HEK293 (cell line): Measurements from ENCODE around the gene ACSM3.

Experiments
- EGR2 ChIP-seq: fragments of 450-650 bp; formaldehyde crosslinking; IDR thresholded peaks from 2 replicates; pipeline ENCODE4 v1.5.1; 2016; ENCODE audit warnings: low read depth, missing biosample characterization, missing genetic modification characterization
- GFI1B ChIP-seq: fragments of 450-650 bp; formaldehyde crosslinking; IDR thresholded peaks from 2 replicates; pipeline ENCODE4 v1.5.1; 2016; ENCODE audit warnings: missing biosample characterization, missing genetic modification characterization
- GLI4 ChIP-seq: fragments of 450-650 bp; formaldehyde crosslinking; IDR thresholded peaks from 2 replicates; pipeline ENCODE4 v1.5.1; 2016; ENCODE audit warnings: missing biosample characterization, missing genetic modification characterization
- INSM2 ChIP-seq: fragments of 450-650 bp; formaldehyde crosslinking; IDR thresholded peaks from 2 replicates; pipeline ENCODE4 v1.5.1; 2016; ENCODE audit warnings: missing biosample characterization, missing genetic modification characterization
- MEIS1 ChIP-seq: sonication (generic); formaldehyde crosslinking; IDR thresholded peaks from 2 replicates; pipeline ENCODE4 v1.8.1; 2022; ENCODE audit warnings: missing genetic modification reagents, mild to moderate bottlenecking, borderline replicate concordance
- REPIN1 ChIP-seq: fragments of 450-650 bp; formaldehyde crosslinking; IDR thresholded peaks from 2 replicates; pipeline ENCODE4 v1.5.1; 2017; ENCODE audit warnings: missing biosample characterization, missing genetic modification characterization, low read depth
- ZBTB10 ChIP-seq: fragments of 450-650 bp; formaldehyde crosslinking; IDR thresholded peaks from 2 replicates; pipeline ENCODE4 v1.5.1; 2016; ENCODE audit warnings: missing biosample characterization, missing genetic modification characterization
- ZBTB20 ChIP-seq: fragments of 450-650 bp; formaldehyde crosslinking; IDR thresholded peaks from 2 replicates; pipeline ENCODE4 v1.5.1; 2016; ENCODE audit warnings: missing biosample characterization, missing genetic modification characterization
- ZBTB6 ChIP-seq: fragments of 450-650 bp; formaldehyde crosslinking; IDR thresholded peaks from 2 replicates; pipeline ENCODE4 v1.5.1; 2017; ENCODE audit warnings: missing biosample characterization, missing genetic modification characterization
- ZBTB8A ChIP-seq: fragments of 450-650 bp; formaldehyde crosslinking; IDR thresholded peaks from 2 replicates; pipeline ENCODE4 v1.5.1; 2016; ENCODE audit warnings: missing biosample characterization, missing genetic modification characterization
- ZNF112 ChIP-seq: fragments of 450-650 bp; formaldehyde crosslinking; IDR thresholded peaks from 2 replicates; pipeline ENCODE4 v1.5.0; 2017; ENCODE audit warnings: missing biosample characterization, missing genetic modification characterization
- ZNF138 ChIP-seq: fragments of 450-650 bp; formaldehyde crosslinking; IDR thresholded peaks from 2 replicates; pipeline ENCODE4 v1.5.1; 2016; ENCODE audit warnings: missing biosample characterization, missing genetic modification characterization, borderline replicate concordance
- ZNF146 ChIP-seq: fragments of 450-650 bp; formaldehyde crosslinking; IDR thresholded peaks from 2 replicates; pipeline ENCODE4 v1.5.1; 2016; ENCODE audit warnings: missing biosample characterization, missing genetic modification characterization
- ZNF155 ChIP-seq: fragments of 450-650 bp; formaldehyde crosslinking; IDR thresholded peaks from 2 replicates; pipeline ENCODE4 v1.5.1; 2016; ENCODE audit warnings: missing biosample characterization, missing genetic modification characterization
- ZNF174 ChIP-seq: fragments of 450-650 bp; formaldehyde crosslinking; IDR thresholded peaks from 2 replicates; pipeline ENCODE4 v1.5.0; 2017; ENCODE audit warnings: missing biosample characterization, mild to moderate bottlenecking, missing genetic modification characterization
- ZNF202 ChIP-seq: fragments of 450-650 bp; formaldehyde crosslinking; IDR thresholded peaks from 2 replicates; pipeline ENCODE4 v1.5.1; 2016; ENCODE audit warnings: missing biosample characterization, missing genetic modification characterization, borderline replicate concordance
- ZNF24 ChIP-seq: fragments of 450-650 bp; formaldehyde crosslinking; IDR thresholded peaks from 2 replicates; pipeline ENCODE4 v1.5.1; 2016; ENCODE audit warnings: missing biosample characterization, missing genetic modification characterization
- ZNF280D ChIP-seq: fragments of 450-650 bp; formaldehyde crosslinking; IDR thresholded peaks from 2 replicates; pipeline ENCODE4 v1.5.1; 2016; ENCODE audit warnings: missing biosample characterization, missing genetic modification characterization
- ZNF302 ChIP-seq: fragments of 450-650 bp; formaldehyde crosslinking; IDR thresholded peaks from 2 replicates; pipeline ENCODE4 v1.5.1; 2016; ENCODE audit warnings: missing biosample characterization, missing genetic modification characterization, low read depth
- ZNF341 ChIP-seq: fragments of 450-650 bp; formaldehyde crosslinking; IDR thresholded peaks from 2 replicates; pipeline ENCODE4; 2016; ENCODE audit warnings: low read depth, missing biosample characterization, missing genetic modification characterization
- ZNF350 ChIP-seq: fragments of 450-650 bp; formaldehyde crosslinking; IDR thresholded peaks from 2 replicates; pipeline ENCODE4 v1.5.0; 2017; ENCODE audit warnings: missing biosample characterization, mild to moderate bottlenecking, missing genetic modification characterization
- ZNF391 ChIP-seq: fragments of 450-650 bp; formaldehyde crosslinking; IDR thresholded peaks from 2 replicates; pipeline ENCODE4 v1.5.1; 2016; ENCODE audit warnings: low read depth, missing biosample characterization, missing genetic modification characterization, borderline replicate concordance
- ZNF404 ChIP-seq: fragments of 450-650 bp; formaldehyde crosslinking; IDR thresholded peaks from 2 replicates; pipeline ENCODE4 v1.5.1; 2017; ENCODE audit warnings: missing biosample characterization, missing genetic modification characterization
- ZNF423 ChIP-seq: fragments of 450-650 bp; formaldehyde crosslinking; IDR thresholded peaks from 2 replicates; pipeline ENCODE4 v1.5.1; 2016; ENCODE audit warnings: missing biosample characterization, missing genetic modification characterization
- ZNF501 ChIP-seq: fragments of 450-650 bp; formaldehyde crosslinking; IDR thresholded peaks from 2 replicates; pipeline ENCODE4 v1.5.1; 2016; ENCODE audit warnings: missing biosample characterization, missing genetic modification characterization
- ZNF549 ChIP-seq: fragments of 450-650 bp; IDR thresholded peaks from 2 replicates; pipeline ENCODE4 v1.5.1; 2018; ENCODE audit warnings: missing biosample characterization, missing genetic modification characterization, mild to moderate bottlenecking, inconsistent platforms, moderate library complexity
- ZNF654 ChIP-seq: fragments of 450-650 bp; formaldehyde crosslinking; IDR thresholded peaks from 2 replicates; pipeline ENCODE4 v1.5.1; 2016; ENCODE audit warnings: low read depth, missing biosample characterization, missing genetic modification characterization
- ZNF660 ChIP-seq: fragments of 450-650 bp; IDR thresholded peaks from 2 replicates; pipeline ENCODE4 v1.5.1; 2018; ENCODE audit warnings: missing biosample characterization, mild to moderate bottlenecking, missing genetic modification characterization
- ZNF701 ChIP-seq: fragments of 450-650 bp; formaldehyde crosslinking; IDR thresholded peaks from 2 replicates; pipeline ENCODE4 v1.5.1; 2016; ENCODE audit warnings: missing biosample characterization, missing genetic modification characterization
- ZNF76 ChIP-seq: fragments of 450-650 bp; formaldehyde crosslinking; IDR thresholded peaks from 2 replicates; pipeline ENCODE4; 2016; ENCODE audit warnings: low read depth, missing biosample characterization, missing genetic modification characterization, borderline replicate concordance
- ZNF830 ChIP-seq: fragments of 450-650 bp; IDR thresholded peaks from 2 replicates; pipeline ENCODE4 v1.5.0; 2018; ENCODE audit warnings: missing biosample characterization, missing genetic modification characterization, low read depth, mild to moderate bottlenecking, moderate library complexity

The ACSM3 gene

GRCh38 chr16:20806168-20807050 is 42.6 kb downstream of the ACSM3 start, which contains the start of the genes ERI2 and REXO5 (continued):
- TF ChIP-seq ZNF202 (tag by site-specific recombination) (no peak), ZNF391 (tag by site-specific recombination) (no peak), ZNF830 (tag by site-specific recombination) (no peak), MEIS1 (CRISPR knock-in tag) (no peak), ZNF138 (no peak), ZBTB20 (tag by site-specific recombination) (peak; percentile 94), ZNF350 (no peak), ZNF302 (tag by site-specific recombination) (no peak), ZNF174 (tag by site-specific recombination) (no peak), ZNF404 (tag by site-specific recombination) (no peak), ZBTB8A (peak; percentile 94), ZNF76 (peak; percentile 93), ZNF654 (tag by site-specific recombination) (no peak), ZNF501 (tag by site-specific recombination) (peak; percentile 35; the same call in 1 of the 2 replicates), ZNF423 (tag by site-specific recombination) (no peak), ZNF280D (tag by site-specific recombination) (no peak), INSM2 (peak; percentile 40; the same call in 1 of the 2 replicates), ZNF146 (tag by site-specific recombination) (no peak), GFI1B (no peak), ZNF112 (tag by site-specific recombination) (no peak), ZNF660 (tag by site-specific recombination) (no peak; the same call in 1 of the 2 replicates), ZNF24 (tag by site-specific recombination) (peak; percentile 72), GLI4 (0 out of 2 replicates have a peak, but pooled peaks have one; percentile 32), REPIN1 (tag by site-specific recombination) (no peak), ZNF155 (tag by site-specific recombination) (no peak), ZBTB10 (tag by site-specific recombination) (peak; percentile 68; the same call in 1 of the 2 replicates), ZNF701 (tag by site-specific recombination) (no peak), ZNF549 (tag by site-specific recombination) (no peak), EGR2 (tag by site-specific recombination) (peak; percentile 63), ZBTB6 (0 out of 2 replicates have a peak, but pooled peaks have one; percentile 53), ZNF341 (tag by site-specific recombination) (peak; percentile 72)
